KMS-11 (cell line): ENCODE data around the gene ADARB1.

ENCODE experiments used
- H2AFZ ChIP-seq: fragments of 200-600 bp; sonication (generic); 2 replicates; pipeline ENCODE4 v1.6.1; 2016; ENCODE audit warnings: antibody characterized with exemption, mixed run types, low read depth
- H3K27ac ChIP-seq: fragments of 200-600 bp; sonication (generic); 2 replicates; pipeline ENCODE4 v1.6.1; 2016; ENCODE audit warnings: mild to moderate bottlenecking, mixed run types
- H3K27me3 ChIP-seq: fragments of 200-600 bp; sonication (generic); 2 replicates; pipeline ENCODE4 v1.6.1; 2017; ENCODE audit warnings: mild to moderate bottlenecking, low read depth, mixed run types, moderate library complexity; ENCODE audit not compliant: insufficient read depth
- H3K36me3 ChIP-seq: fragments of 200-600 bp; sonication (generic); 2 replicates; pipeline ENCODE4 v1.6.1; 2017; ENCODE audit warnings: mild to moderate bottlenecking, mixed run types; ENCODE audit not compliant: insufficient read depth
- H3K4me1 ChIP-seq: fragments of 200-600 bp; sonication (generic); 2 replicates; pipeline ENCODE4 v1.6.1; 2016; ENCODE audit warnings: mild to moderate bottlenecking, low read depth, mixed run types; ENCODE audit not compliant: poor library complexity, severe bottlenecking
- H3K4me2 ChIP-seq: fragments of 200-600 bp; sonication (generic); 2 replicates; pipeline ENCODE4 v1.7.0; 2016; ENCODE audit warnings: mild to moderate bottlenecking, mixed run types
- H3K4me3 ChIP-seq: fragments of 200-600 bp; sonication (generic); IDR thresholded peaks from 2 replicates; pipeline ENCODE4 v1.6.1; 2017; ENCODE audit warnings: low read depth, low read length, mixed read lengths; ENCODE audit not compliant: insufficient read depth
- H3K79me2 ChIP-seq: fragments of 200-600 bp; sonication (generic); 2 replicates; pipeline ENCODE4 v1.6.1; 2016; ENCODE audit warnings: low read depth, mixed run types; ENCODE audit not compliant: insufficient read depth
- H3K9ac ChIP-seq: fragments of 200-600 bp; sonication (generic); 2 replicates; pipeline ENCODE4 v1.6.1; 2016; ENCODE audit warnings: mild to moderate bottlenecking, mixed run types
- H4K20me1 ChIP-seq: fragments of 200-600 bp; sonication (generic); 2 replicates; pipeline ENCODE4 v1.6.1; 2016; ENCODE audit warnings: mild to moderate bottlenecking, mixed run types; ENCODE audit not compliant: insufficient read depth
- CTCF ChIP-seq: fragments of 200-600 bp; sonication (generic); conservative IDR thresholded peaks from 2 replicates; pipeline ENCODE4 v1.6.1; 2017; ENCODE audit warnings: low read depth, mild to moderate bottlenecking, antibody characterized with exemption, low read length, moderate library complexity, mixed read lengths

Gene ADARB1

GRCh38 chr21:45157932-45158331 is 83.6 kb downstream of the ADARB1 start:
- Histone ChIP-seq H3K27me3 (no peaks in the 10 kb centered on the region), H3K79me2 (no peaks in the 10 kb centered on the region), H3K27ac (no peak overlapping the region), H3K4me3 (no peak overlapping the region), H3K36me3 (no peaks in the 10 kb centered on the region), H3K9ac (no peak overlapping the region), H3K4me1 (no peaks in the 10 kb centered on the region), H2AFZ (no peak overlapping the region), H4K20me1 (no peaks in the 10 kb centered on the region), H3K4me2 (no peak overlapping the region)
- TF ChIP-seq CTCF: no peak

GRCh38 chr21:45158491-45159423 is 84.4 kb downstream of the ADARB1 start:
- Histone ChIP-seq H3K27ac (no peak overlapping the region), H3K79me2 (no peaks in the 10 kb centered on the region), H3K4me1 (no peaks in the 10 kb centered on the region), H3K9ac (no peak overlapping the region), H3K4me2 (no peak overlapping the region), H4K20me1 (no peaks in the 10 kb centered on the region), H2AFZ (no peak overlapping the region), H3K27me3 (no peaks in the 10 kb centered on the region), H3K36me3 (no peaks in the 10 kb centered on the region), H3K4me3 (no peak overlapping the region)
- no peak for TF ChIP-seq CTCF

- Histone ChIP-seq H3K79me2 (no peaks in the 10 kb centered on the region), H3K9ac (no peak overlapping the region), H3K4me2 (no peak overlapping the region), H3K27me3 (no peaks in the 10 kb centered on the region), H4K20me1 (no peaks in the 10 kb centered on the region), H3K27ac (no peak overlapping the region), H3K36me3 (no peaks in the 10 kb centered on the region), H3K4me1 (no peaks in the 10 kb centered on the region), H3K4me3 (no peak overlapping the region), H2AFZ (no peak overlapping the region)
- no peak for TF ChIP-seq CTCF
These were observed 85.8 kb downstream of the ADARB1 start for GRCh38 chr21:45160198-45160597.

- Histone ChIP-seq H3K4me2 (no peak overlapping the region), H2AFZ (no peak overlapping the region), H3K9ac (no peak overlapping the region), H3K27ac (no peak overlapping the region), H3K4me3 (no peak overlapping the region), H3K4me1 (no peaks in the 10 kb centered on the region), H3K27me3 (no peaks in the 10 kb centered on the region), H3K36me3 (no peaks in the 10 kb centered on the region), H4K20me1 (no peaks in the 10 kb centered on the region), H3K79me2 (no peaks in the 10 kb centered on the region)
- no peak for TF ChIP-seq CTCF
These were observed 86.9 kb downstream of the ADARB1 start for GRCh38 chr21:45161038-45161945.
